ENCODE measurements around the gene PLPPR2. TPM values are rescaled to one million over a fixed set of nuclear protein-coding genes. Genes with fewer than 3 reads are reported as not detected.
"Not testable (repeated sequence)": the region's sequence is repeated elsewhere in the genome, so short reads cannot be mapped to it uniquely, and the experiment has no call there.

Gene PLPPR2
- total RNA-seq, 1 donor from 2014 or later: 51.9 TPM

GRCh38 chr19:11342429-11342828, 12.8 kb upstream of the PLPPR2 start:
- Mint-ChIP-seq H3K4me1 (ENCODE audit: unreplicated experiment) (peaks cover 42% of the 10 kb centered on the region), H3K27ac (ENCODE audit: unreplicated experiment) (no peak overlapping the region), H3K36me3 (ENCODE audit: unreplicated experiment) (no peaks in the 10 kb centered on the region), H3K9me3 (ENCODE audit: unreplicated experiment) (no peaks in the 10 kb centered on the region), H3K4me3 (ENCODE audit: unreplicated experiment) (no peak overlapping the region), H3K27me3 (ENCODE audit: unreplicated experiment) (no peaks in the 10 kb centered on the region)
- no peak for TF ChIP-seq CTCF (IDR thresholded peaks at IDR 0.05)
- no peak for DNase-seq (ENCODE audit: extremely low spot score, unreplicated experiment)

GRCh38 chr19:11345122-11345803, 10.0 kb upstream of the PLPPR2 start:
- Mint-ChIP-seq H3K9me3 (ENCODE audit: unreplicated experiment) (peaks cover 7% of the 10 kb centered on the region), H3K27ac (ENCODE audit: unreplicated experiment) (peak overlapping the region; percentile 94), H3K27me3 (ENCODE audit: unreplicated experiment) (no peaks in the 10 kb centered on the region), H3K4me3 (ENCODE audit: unreplicated experiment) (peak overlapping the region; percentile 91), H3K4me1 (ENCODE audit: unreplicated experiment) (peaks cover 31% of the 10 kb centered on the region), H3K36me3 (ENCODE audit: unreplicated experiment) (peaks cover 3% of the 10 kb centered on the region)
- TF ChIP-seq CTCF (IDR thresholded peaks at IDR 0.05): no peak
- no peak for DNase-seq (ENCODE audit: extremely low spot score, unreplicated experiment)

GRCh38 chr19:11346104-11346940, 8.9 kb upstream of the PLPPR2 start, which contains the start of the genes CCDC159 and TMEM205:
TSS of gene CCDC159 (plus strand) at chr19:11346519. CDS start at chr19:11346607, 88 bp downstream.
TSS of gene TMEM205 (minus strand) at chr19:11346268. CDS start at chr19:11345619, 649 bp downstream.
- H3K9me3 Mint-ChIP-seq (ENCODE audit: unreplicated experiment): peaks cover 7% of the 10 kb centered on the region
- H3K27me3 Mint-ChIP-seq (ENCODE audit: unreplicated experiment): no peaks in the 10 kb centered on the region
- TF ChIP-seq CTCF (IDR thresholded peaks at IDR 0.05): peak; percentile 19
- H3K4me1 Mint-ChIP-seq (ENCODE audit: unreplicated experiment): peaks cover 31% of the 10 kb centered on the region
- H3K27ac Mint-ChIP-seq (ENCODE audit: unreplicated experiment): peak within 1 kb of the TSS; percentile 94
- peak within 1 kb of the TSS; percentile 91 for H3K4me3 Mint-ChIP-seq (ENCODE audit: unreplicated experiment)
- peak; percentile 99 for DNase-seq (ENCODE audit: extremely low spot score, unreplicated experiment)
- H3K36me3 Mint-ChIP-seq (ENCODE audit: unreplicated experiment): peaks cover 3% of the 10 kb centered on the region

GRCh38 chr19:11347546-11348039, 7.6 kb upstream of the PLPPR2 start:
- peaks cover 7% of the 10 kb centered on the region for H3K9me3 Mint-ChIP-seq (ENCODE audit: unreplicated experiment)
- TF ChIP-seq CTCF (IDR thresholded peaks at IDR 0.05): no peak
- no peak for DNase-seq (ENCODE audit: extremely low spot score, unreplicated experiment)
- no peak overlapping the region for H3K27ac Mint-ChIP-seq (ENCODE audit: unreplicated experiment)
- no peak overlapping the region for H3K4me3 Mint-ChIP-seq (ENCODE audit: unreplicated experiment)
- H3K4me1 Mint-ChIP-seq (ENCODE audit: unreplicated experiment): peaks cover 31% of the 10 kb centered on the region
- no peaks in the 10 kb centered on the region for H3K27me3 Mint-ChIP-seq (ENCODE audit: unreplicated experiment)
- peaks cover 3% of the 10 kb centered on the region for H3K36me3 Mint-ChIP-seq (ENCODE audit: unreplicated experiment)

GRCh38 chr19:11349171-11349570, 6.1 kb upstream of the PLPPR2 start:
- no peak for DNase-seq (ENCODE audit: extremely low spot score, unreplicated experiment)
- H3K27ac Mint-ChIP-seq (ENCODE audit: unreplicated experiment): no peak overlapping the region
- H3K36me3 Mint-ChIP-seq (ENCODE audit: unreplicated experiment): peaks cover 3% of the 10 kb centered on the region
- TF ChIP-seq CTCF (IDR thresholded peaks at IDR 0.05): no peak
- peaks cover 22% of the 10 kb centered on the region for H3K4me1 Mint-ChIP-seq (ENCODE audit: unreplicated experiment)
- H3K27me3 Mint-ChIP-seq (ENCODE audit: unreplicated experiment): no peaks in the 10 kb centered on the region
- H3K9me3 Mint-ChIP-seq (ENCODE audit: unreplicated experiment): peaks cover 7% of the 10 kb centered on the region
- no peak overlapping the region for H3K4me3 Mint-ChIP-seq (ENCODE audit: unreplicated experiment)

GRCh38 chr19:11354102-11354501, 1.1 kb upstream of the PLPPR2 start:
- H3K27me3 Mint-ChIP-seq (ENCODE audit: unreplicated experiment); DNase-seq (ENCODE audit: extremely low spot score, unreplicated experiment); H3K27ac Mint-ChIP-seq (ENCODE audit: unreplicated experiment); H3K9me3 Mint-ChIP-seq (ENCODE audit: unreplicated experiment); H3K36me3 Mint-ChIP-seq (ENCODE audit: unreplicated experiment): not testable (repeated sequence)
- peaks cover 12% of the 10 kb centered on the region for H3K4me1 Mint-ChIP-seq (ENCODE audit: unreplicated experiment)
- H3K4me3 Mint-ChIP-seq (ENCODE audit: unreplicated experiment): peak overlapping the region; percentile 32

All from osteocyte (in vitro differentiated cells).